Left cardiac atrium (tissue), 4 donors: Measurements from ENCODE around the gene TNFAIP1. TPM values are rescaled to one million over a fixed set of nuclear protein-coding genes. Genes with fewer than 3 reads are reported as not detected.

Source experiments
- ATAC-seq, 2 donors: fragments of 200-7000 bp; cut with Tn5 transposase; one replicate each; pipeline ENCODE4 v1.9.1; 2020; ENCODE audit warnings: mild to moderate bottlenecking in 2 of 2, moderate library complexity in 2 of 2
- DNase-seq: peaks from one replicate; pipeline ENCODE4 v3.0.0-alpha.2; 2020
- intact Hi-C, 2 donors: fragments of 100-400 bp; cut with DNase I; formaldehyde crosslinking; loops; one replicate each; pipeline versions ENCODE4 v1.14.1 to v1.15.1; 2022 to 2023
- total RNA-seq, 2 donors: library from RNA; stranded (reverse); fragmentation: NEBNext Ultra II Directional; extraction: Animal tissue kit (Norgen Biotek cat#: 25700); gene quantifications; one replicate each; pipeline ENCODE4 v1.2.1, GENCODE V29; 2021
- donor health status: DM: no; HTN: yes; CAD: no.
- donor health status: DM: no; HTN: yes; CAD: no; lungs with severe emphysema.
- donor health status: DM: yes; HTN: yes; CAD: no.
- donor health status: Dilated cardiomyopathy.

TNFAIP1 gene
- total RNA-seq, 2 donors from 2014 or later, result 26.4 to 83.8 TPM

DNA sequence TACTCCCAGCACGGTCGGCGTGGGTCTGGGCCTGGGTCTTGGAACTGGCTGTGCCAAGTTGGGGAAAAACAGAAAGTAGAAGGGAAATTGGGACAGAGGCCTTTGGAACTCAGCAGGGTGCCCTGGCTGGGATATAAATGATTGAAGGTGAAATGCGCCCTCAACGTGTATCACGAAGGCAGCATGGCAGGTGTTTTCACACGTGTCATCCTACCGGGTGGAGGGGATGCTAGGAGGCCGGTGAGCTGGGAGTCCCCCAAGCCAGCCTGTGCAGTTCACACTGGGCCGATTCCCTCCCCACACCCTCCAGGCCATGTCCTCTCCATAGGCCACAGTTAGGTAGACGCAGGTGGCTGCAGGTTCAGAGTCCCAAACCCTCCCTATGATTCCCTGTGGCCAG lies 6.0 kb downstream of the TNFAIP1 start:
- intact Hi-C loops, result no loop called here
- no peak for ATAC-seq
- no peak for DNase-seq

GRCh38 chr17:28342313-28342712 lies 6.8 kb downstream of the TNFAIP1 start:
- no peak for ATAC-seq
- no peak for DNase-seq
- intact Hi-C loops, result no loop called here

- ATAC-seq, result no peak
- DNase-seq, result no peak
- intact Hi-C loops, result no loop called here
Measured at GRCh38 chr17:28343491-28343932, 8.0 kb downstream of the TNFAIP1 start.

DNA sequence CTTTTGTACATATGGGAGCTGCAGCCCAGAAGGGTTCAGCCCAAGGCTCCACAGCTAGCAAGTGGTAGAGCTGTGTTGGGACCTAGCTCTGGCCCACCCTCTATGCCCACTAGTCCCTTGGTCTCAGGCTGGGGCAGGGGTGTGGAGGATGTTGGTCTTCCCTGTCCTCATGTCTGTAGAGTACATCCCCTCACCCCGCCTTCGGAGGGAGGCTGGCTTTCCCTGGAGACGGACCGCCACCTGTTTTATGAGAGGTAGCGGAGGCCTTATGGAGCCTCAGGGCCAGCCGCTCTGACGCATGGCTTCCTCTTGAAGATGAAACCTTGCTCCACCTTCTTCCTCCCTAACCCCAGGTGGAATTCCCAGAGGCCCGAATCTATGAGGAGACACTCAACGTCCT lies 8.4 kb downstream of the TNFAIP1 start:
- intact Hi-C loops, result no loop called here
- DNase-seq (no peak), ATAC-seq (no peak)

GRCh38 chr17:28344435-28344901 lies 8.9 kb downstream of the TNFAIP1 start:
- no peak for ATAC-seq

GRCh38 chr17:28345419-28346198 lies 10.0 kb downstream of the TNFAIP1 start:
- ATAC-seq, result peak; percentile 39 to 72
- intact Hi-C loops, result no loop called here
- peak; percentile 66 for DNase-seq

More at GRCh38 chr17:28344435-28344901, 8.9 kb downstream of the TNFAIP1 start:
- intact Hi-C loops, result no loop called here
- DNase-seq, result no peak

- intact Hi-C loops, result no loop called here
- ATAC-seq (no peak), DNase-seq (no peak)
Measured at GRCh38 chr17:28346199-28346580, 10.6 kb downstream of the TNFAIP1 start.

DNA sequence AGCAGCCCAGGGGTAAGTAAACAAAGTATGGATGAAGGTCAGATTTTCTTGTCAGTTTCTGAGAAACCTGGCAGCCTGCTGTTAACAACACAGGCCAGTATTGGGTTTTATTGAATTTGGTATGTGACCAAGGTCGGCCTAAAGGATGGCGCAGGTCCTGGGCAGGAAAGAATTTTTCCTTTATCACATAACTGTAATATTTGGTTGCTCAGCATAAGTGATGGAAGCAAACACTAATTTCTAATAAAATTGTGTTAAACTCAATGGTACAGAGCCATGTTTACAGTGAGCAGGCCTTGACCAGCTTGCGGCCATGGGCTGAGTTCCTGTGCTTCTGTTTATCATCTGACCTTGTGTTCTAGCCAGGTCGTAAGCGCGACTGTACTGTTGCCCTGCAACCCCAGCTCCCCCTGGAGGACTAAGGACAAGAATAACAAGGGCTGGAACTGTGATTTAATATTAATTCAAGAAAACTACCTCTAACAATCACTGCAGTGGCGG lies 11.2 kb downstream of the TNFAIP1 start:
- DNase-seq (no peak), ATAC-seq (peak; percentile 8 to 58)
- intact Hi-C loops, result no loop called here

DNA sequence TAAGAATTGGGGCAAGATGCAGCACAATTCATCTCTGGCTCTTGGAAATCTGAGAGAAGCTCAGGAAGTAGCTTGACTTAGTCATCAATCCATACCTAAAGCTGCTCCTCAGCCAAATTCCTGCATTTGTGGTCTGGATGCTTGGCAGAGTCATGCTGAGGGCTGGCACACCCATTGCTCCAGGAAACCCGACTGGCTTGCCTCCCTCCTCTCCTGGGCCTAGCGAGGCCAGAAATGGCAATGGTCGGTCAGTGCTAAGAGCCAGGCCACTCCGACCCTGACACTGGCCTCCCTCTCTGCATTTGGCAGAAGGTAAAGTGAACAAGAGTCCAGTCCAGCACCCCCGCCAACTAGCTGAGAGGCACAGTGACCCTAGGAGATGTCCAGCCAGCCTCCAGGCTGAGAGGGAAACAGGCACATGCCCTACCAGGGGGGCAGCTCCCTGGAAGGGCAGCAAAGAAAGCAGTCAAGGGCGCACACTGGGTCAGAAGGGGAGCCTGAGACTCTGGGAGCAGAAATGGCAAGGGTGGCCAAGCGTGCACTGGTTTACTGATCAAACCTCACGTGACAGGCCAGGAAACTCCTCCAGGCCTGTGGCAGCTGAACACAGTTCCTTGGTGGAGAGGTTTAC lies 11.8 kb downstream of the TNFAIP1 start:
- intact Hi-C loops, result no loop called here
- DNase-seq, result no peak
- no peak for ATAC-seq

DNA sequence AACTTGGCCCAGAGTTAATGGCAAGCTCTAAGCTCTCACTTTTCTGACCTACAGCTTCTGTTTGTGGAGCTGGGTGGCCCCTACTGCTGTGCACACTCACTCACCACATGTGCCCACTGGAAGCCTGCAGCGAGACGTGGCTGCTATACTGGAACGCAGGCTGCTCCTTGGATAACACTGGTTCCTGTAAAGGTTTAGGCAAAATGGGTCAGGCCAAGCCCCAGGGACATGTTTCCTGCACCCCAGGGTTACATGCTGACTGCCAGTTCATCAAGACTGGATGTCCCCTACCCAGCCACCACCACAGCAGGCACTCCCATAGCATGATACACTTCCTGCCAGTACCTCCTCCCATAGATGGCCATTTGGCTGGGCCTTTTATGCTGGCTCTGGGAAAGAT lies 13.4 kb downstream of the TNFAIP1 start:
- DNase-seq (no peak), ATAC-seq (no peak)
- intact Hi-C loops, result no loop called here

- intact Hi-C loops, result no loop called here
- ATAC-seq, result no peak
- no peak for DNase-seq
Measured at GRCh38 chr17:28350271-28350670, 14.7 kb downstream of the TNFAIP1 start.

DNA sequence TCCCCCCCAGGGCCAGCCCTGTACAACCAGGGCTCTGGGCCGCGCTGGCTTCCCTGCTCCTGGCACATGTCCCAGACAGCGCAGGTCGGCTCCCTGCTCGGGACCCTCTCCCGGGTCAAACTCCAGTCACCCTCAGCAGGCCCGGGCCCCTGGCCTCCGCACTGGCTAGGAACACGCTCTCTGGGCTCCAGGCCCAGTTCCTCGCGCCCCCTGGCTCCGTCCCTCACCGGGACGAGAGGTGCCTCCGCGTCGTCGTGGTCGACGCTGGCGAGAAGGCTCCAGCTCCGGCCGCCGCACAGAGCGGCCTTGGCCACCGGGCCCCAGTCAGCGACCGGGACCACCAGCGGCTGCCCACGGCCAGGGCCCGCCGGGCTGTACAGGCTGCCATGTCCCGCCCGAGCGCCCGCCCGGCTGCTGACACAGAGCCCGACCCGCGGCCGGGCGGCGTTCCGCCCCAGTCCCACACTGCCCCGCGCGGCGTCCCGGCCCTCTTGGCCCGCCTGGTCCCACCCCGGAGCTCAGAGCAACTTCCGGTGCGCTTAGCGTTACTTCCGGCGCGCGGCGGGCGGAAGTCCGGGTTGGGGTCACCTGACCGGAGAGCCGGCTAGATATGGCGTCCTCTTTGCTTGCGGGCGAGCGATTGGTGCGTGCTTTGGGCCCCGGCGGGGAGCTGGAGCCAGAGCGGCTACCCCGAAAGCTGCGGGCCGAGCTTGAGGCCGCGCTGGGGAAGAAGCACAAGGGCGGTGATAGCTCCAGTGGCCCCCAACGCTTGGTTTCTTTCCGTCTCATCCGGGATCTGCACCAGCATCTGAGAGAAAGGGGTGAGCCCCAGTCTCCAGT lies 21.7 kb downstream of the TNFAIP1 start, which contains the start of gene POLDIP2:
POLDIP2 (minus strand) TSS at position 467 of the 840 bp plus-strand sequence; CDS start at position 388, 79 bp downstream.
- peak; percentile 99 to 100 for ATAC-seq
- peak; percentile 96 for DNase-seq
- intact Hi-C loops, result no loop called here

GRCh38 chr17:28357901-28358197 lies 22.3 kb downstream of the TNFAIP1 start:
- no peak for DNase-seq
- intact Hi-C loops, result no loop called here
- no peak for ATAC-seq

GRCh38 chr17:28363186-28363585 lies 27.6 kb downstream of the TNFAIP1 start:
- intact Hi-C loops, result no loop called here
- ATAC-seq (no peak), DNase-seq (no peak)

- intact Hi-C loops, result no loop called here
- ATAC-seq (no peak), DNase-seq (no peak)
Measured at GRCh38 chr17:28363776-28364650, 28.5 kb downstream of the TNFAIP1 start.

DNA sequence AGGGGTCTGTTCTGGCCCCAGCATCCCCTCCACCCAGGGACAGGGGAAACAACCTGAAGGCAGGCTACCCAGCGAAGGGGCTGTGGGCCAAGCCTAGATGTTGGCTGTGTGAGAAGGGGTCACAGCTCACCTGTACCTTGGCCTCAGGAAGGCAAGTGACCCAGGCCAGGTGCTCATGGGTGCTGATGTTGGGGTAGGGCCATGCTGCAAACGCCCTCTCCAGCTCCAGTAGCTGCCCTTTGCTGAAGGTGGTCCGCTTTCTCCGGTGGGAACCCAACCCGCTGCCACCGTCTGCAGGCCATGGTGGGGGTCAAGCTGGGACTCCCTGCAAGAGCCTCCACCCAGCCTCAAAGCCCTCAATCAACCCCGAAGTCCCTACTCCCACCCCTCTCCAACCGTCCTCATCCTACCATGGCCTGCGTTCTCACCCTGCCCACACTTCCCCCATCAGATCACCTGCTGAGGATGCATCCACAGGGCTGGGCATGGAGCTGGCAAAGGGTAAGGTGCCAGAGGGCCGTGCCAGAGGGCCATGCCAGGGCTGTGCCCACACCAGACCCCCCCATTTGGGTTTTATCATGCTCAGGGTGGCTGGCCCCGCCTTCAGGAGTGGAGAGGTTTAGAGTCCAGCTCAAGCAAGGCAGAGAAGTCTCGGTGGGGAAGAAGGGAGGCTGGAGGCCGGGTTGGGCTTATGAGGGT lies 29.3 kb downstream of the TNFAIP1 start, which contains the start of gene SEBOX:
SEBOX (minus strand) TSS at position 535 of the 699 bp plus-strand sequence; CDS start at position 487, 48 bp downstream.
- DNase-seq (no peak), ATAC-seq (no peak)
- intact Hi-C loops, result no loop called here

- DNase-seq (no peak), ATAC-seq (no peak)
- intact Hi-C loops, result no loop called here
Measured at GRCh38 chr17:28365487-28365886, 29.9 kb downstream of the TNFAIP1 start.

GRCh38 chr17:28366605-28367004 lies 31.0 kb downstream of the TNFAIP1 start:
- ATAC-seq (no peak), DNase-seq (no peak)
- intact Hi-C loops, result no loop called here
